Jurkat, Clone E6-1 (cell line): Measurements from ENCODE around the gene TMED3. TPM values are rescaled to one million over a fixed set of nuclear protein-coding genes. Genes with fewer than 3 reads are reported as not detected.

ENCODE experiments used
- DNase-seq: peaks from one replicate; pipeline ENCODE4 v3.0.0-alpha.2; 2011; ENCODE audit warnings: low read depth, low spot score
- H3K4me3 ChIP-seq: 2 replicates; pipeline ENCODE4 v1.5.1; 2011; ENCODE audit warnings: mild to moderate bottlenecking, low read length, control low read depth, moderate library complexity
- polyA plus RNA-seq: library from polyadenylated mRNA; unstranded; fragments of >200 nt; gene quantifications from one replicate; pipeline ENCODE4 v1.2.1, GENCODE V29; 2012; ENCODE audit warnings: missing spikeins; ENCODE audit not compliant: insufficient read length, insufficient read depth

TMED3 gene
- 144 TPM for polyA plus RNA-seq

GRCh38 chr15:79310985-79311900 lies at the start of gene TMED3:
Gene TMED3 (plus strand): TSS chr15:79311112. CDS start chr15:79311250, 138 bp downstream.
- H3K4me3 ChIP-seq: peak within 1 kb of the TSS; percentile 96
- DNase-seq: peak; percentile 87

GRCh38 chr15:79261836-79262235 lies 49.1 kb upstream of the TMED3 start:
- DNase-seq: no peak
- H3K4me3 ChIP-seq: no peak overlapping the region

- DNase-seq: no peak
- no peak overlapping the region for H3K4me3 ChIP-seq
These were observed 45.7 kb upstream of the TMED3 start for GRCh38 chr15:79265167-79265566.

- no peak overlapping the region for H3K4me3 ChIP-seq
- no peak for DNase-seq
These were observed 44.8 kb upstream of the TMED3 start for GRCh38 chr15:79265987-79266579.

- DNase-seq: no peak
- no peak within 1 kb of the TSS for H3K4me3 ChIP-seq
These were observed 28.3 kb upstream of the TMED3 start, which contains the start of gene ANKRD34C for GRCh38 chr15:79282371-79283251. Gene ANKRD34C (plus strand): TSS chr15:79282722. CDS start chr15:79293285, 10,563 bp downstream.

GRCh38 chr15:79283252-79284048 lies 27.5 kb upstream of the TMED3 start:
- DNase-seq: no peak
- H3K4me3 ChIP-seq: no peak overlapping the region

- peak; percentile 36 for DNase-seq
- H3K4me3 ChIP-seq: no peak overlapping the region
These were observed 20.2 kb upstream of the TMED3 start for GRCh38 chr15:79290642-79291275.

- H3K4me3 ChIP-seq: no peak overlapping the region
- DNase-seq: no peak
These were observed 18.9 kb upstream of the TMED3 start for GRCh38 chr15:79292011-79292410.

- H3K4me3 ChIP-seq: no peak overlapping the region
- no peak for DNase-seq
These were observed 16.8 kb upstream of the TMED3 start for GRCh38 chr15:79294075-79294474.

GRCh38 chr15:79296583-79296982 lies 14.3 kb upstream of the TMED3 start:
- no peak overlapping the region for H3K4me3 ChIP-seq
- DNase-seq: no peak

- no peak overlapping the region for H3K4me3 ChIP-seq
- no peak for DNase-seq
These were observed 11.6 kb upstream of the TMED3 start for GRCh38 chr15:79299126-79299840.

- no peak for DNase-seq
- H3K4me3 ChIP-seq: no peak overlapping the region
These were observed 11.1 kb upstream of the TMED3 start for GRCh38 chr15:79299841-79300235.

GRCh38 chr15:79307251-79307650 lies 3.7 kb upstream of the TMED3 start:
- no peak for DNase-seq
- no peak overlapping the region for H3K4me3 ChIP-seq

GRCh38 chr15:79308874-79309273 lies 2.0 kb upstream of the TMED3 start:
- no peak overlapping the region for H3K4me3 ChIP-seq
- no peak for DNase-seq

GRCh38 chr15:79310612-79310984 lies 314 bp upstream of the TMED3 start:
- DNase-seq: peak; percentile 57
- peak overlapping the region; percentile 96 for H3K4me3 ChIP-seq

GRCh38 chr15:79311901-79312553 lies 1.1 kb downstream of the TMED3 start:
- H3K4me3 ChIP-seq: peak overlapping the region; percentile 96
- no peak for DNase-seq

- H3K4me3 ChIP-seq: no peak overlapping the region
- no peak for DNase-seq
These were observed 3.3 kb downstream of the TMED3 start for GRCh38 chr15:79314186-79314585.
